HepG2 (cell line): ENCODE data around the gene TLX1. TPM values are rescaled to one million over a fixed set of nuclear protein-coding genes. Genes with fewer than 3 reads are reported as not detected.

Source experiments
- ATAC-seq: fragments of 200-7000 bp; cut with Tn5 transposase; 3 replicates; pipeline ENCODE4 v1.9.1; 2020; ENCODE audit warnings: mild to moderate bottlenecking, moderate library complexity
- BruUV-seq: library from RNA; stranded (reverse); fragments of 400-500 nt; replicated peaks from 2 replicates; lab custom pipeline; 2021; lab: Mats Ljungman, UMichigan
- CTCF ChIA-PET: fragments of 300-600 bp; formaldehyde crosslinking; extraction: SDS; loops from one replicate; lab custom pipeline; 2021; ENCODE audit warnings: low total read pairs, inconsistent platforms, low intra/inter-chr PET ratio; lab: Yijun Ruan, JAX
- POLR2A ChIA-PET: fragments of 350-600 bp; sonication (Branson Sonifier 250); formaldehyde crosslinking; loops from one replicate; lab custom pipeline; 2020; ENCODE audit warnings: antibody characterized with exemption, inconsistent platforms; lab: Yijun Ruan, JAX
- DNase-seq: peaks from one replicate; pipeline ENCODE4 v3.0.0-alpha.2; 2015; ENCODE audit warnings: low spot score
- FAIRE-seq: peaks from 3 replicates; lab custom pipeline; 2011; peaks lifted over from hg19 to GRCh38; lab: Jason Lieb, UNC
- H2AFZ ChIP-seq: one replicate; pipeline ENCODE4 v1.6.1; 2011; ENCODE audit warnings: low read length, inconsistent platforms
- H3K27ac ChIP-seq: fragments of 300-600 bp; 3 replicates; pipeline ENCODE4 v1.8.0; 2011; ENCODE audit warnings: mixed run types, mild to moderate bottlenecking, mixed read lengths, low read length, inconsistent platforms; ENCODE audit not compliant: insufficient read depth; ENCODE audit errors: extremely low read length
- H3K27me3 ChIP-seq, 2 experiments: fragments of 200-600 bp in 1 of 2; 2 replicates in 1 of 2; 3 replicates in 1 of 2; pipeline versions ENCODE4 v1.6.0 to v1.8.0; 2011; ENCODE audit warnings: low read length in 2 of 2, mild to moderate bottlenecking in 2 of 2, moderate library complexity in 2 of 2, inconsistent platforms in 1 of 2; ENCODE audit not compliant: insufficient read depth in 2 of 2, control insufficient read depth in 1 of 2
- H3K36me3 ChIP-seq, 2 experiments: fragments of 200-600 bp in 1 of 2; replicated peaks in 1 of 2; 2 replicates in 1 of 2; 3 replicates in 1 of 2; pipeline versions ENCODE4 v1.5.1 to v1.8.0; 2011; ENCODE audit warnings: low read length in 2 of 2, inconsistent platforms in 1 of 2; ENCODE audit not compliant: insufficient read depth in 2 of 2, control insufficient read depth in 1 of 2
- H3K4me1 ChIP-seq: 2 replicates; pipeline ENCODE4 v1.5.1; 2012; ENCODE audit warnings: low read length, inconsistent platforms; ENCODE audit not compliant: insufficient read depth
- H3K4me2 ChIP-seq: 2 replicates; pipeline ENCODE4 v1.6.0; 2011; ENCODE audit warnings: low read depth, low read length, inconsistent platforms
- H3K4me3 ChIP-seq, 3 experiments: fragments of 200-600 bp in 1 of 3; sonication (generic), shearing (Covaris generic) in 1 of 3; replicated peaks in 1 of 3; 2 replicates each; pipeline ENCODE4 v1.5.1; 2011 to 2016; ENCODE audit warnings: low read length in 3 of 3, inconsistent platforms in 2 of 3, low read depth in 2 of 3, mild to moderate bottlenecking in 2 of 3, control low read depth in 1 of 3, mixed read lengths in 1 of 3; ENCODE audit not compliant: insufficient read depth in 1 of 3
- H3K79me2 ChIP-seq: one replicate; pipeline ENCODE4 v1.6.1; 2011; ENCODE audit warnings: low read length, inconsistent platforms; ENCODE audit not compliant: insufficient read depth
- H3K9ac ChIP-seq: 2 replicates; pipeline ENCODE4 v1.6.0; 2011; ENCODE audit warnings: mild to moderate bottlenecking, low read depth, low read length, inconsistent platforms; ENCODE audit not compliant: insufficient read depth
- H3K9me3 ChIP-seq: 2 replicates; pipeline ENCODE4 v1.5.1; 2012; ENCODE audit warnings: mild to moderate bottlenecking, low read length
- H4K20me1 ChIP-seq: 2 replicates; pipeline ENCODE4 v1.6.0; 2011; ENCODE audit warnings: inconsistent platforms, mild to moderate bottlenecking, low read length, moderate library complexity; ENCODE audit not compliant: insufficient read depth
- ARHGAP35 ChIP-seq: sonication (generic); formaldehyde crosslinking; IDR thresholded peaks from 2 replicates; pipeline ENCODE4 v1.9.0; 2022; ENCODE audit warnings: mild to moderate bottlenecking, inconsistent platforms, moderate library complexity, missing genetic modification reagents, borderline replicate concordance
- HIVEP1 ChIP-seq: sonication (generic); formaldehyde crosslinking; IDR thresholded peaks from 2 replicates; pipeline ENCODE4 v1.4.0; 2020; ENCODE audit warnings: mild to moderate bottlenecking, missing genetic modification reagents
- IRF9 ChIP-seq: sonication (generic); formaldehyde crosslinking; IDR thresholded peaks from 2 replicates; pipeline ENCODE4 v1.8.0; 2022; ENCODE audit warnings: missing genetic modification reagents, mild to moderate bottlenecking, borderline replicate concordance
- NFE2L1 ChIP-seq: sonication (generic); formaldehyde crosslinking; IDR thresholded peaks from 2 replicates; pipeline ENCODE4 v1.4.0; 2020; ENCODE audit warnings: missing genetic modification reagents, mild to moderate bottlenecking, borderline replicate concordance
- PRMT3 ChIP-seq: sonication (generic); formaldehyde crosslinking; IDR thresholded peaks from 2 replicates; pipeline ENCODE4 v1.8.1; 2022; ENCODE audit warnings: low read depth, mild to moderate bottlenecking, moderate library complexity, missing genetic modification reagents, borderline replicate concordance
- SP4 ChIP-seq: sonication (generic); formaldehyde crosslinking; IDR thresholded peaks from 2 replicates; pipeline ENCODE4 v1.8.1; 2023; ENCODE audit warnings: mild to moderate bottlenecking, missing genetic modification reagents
- USF2 ChIP-seq, 2 experiments: sonication (generic) in 1 of 2; formaldehyde crosslinking in 1 of 2; IDR thresholded peaks; 2 replicates each; pipeline versions ENCODE4 v1.5.1 to v1.6.1; 2011 to 2020; ENCODE audit warnings: borderline replicate concordance in 1 of 2, low read depth in 1 of 2, low read length in 1 of 2, mild to moderate bottlenecking in 1 of 2, missing genetic modification reagents in 1 of 2, moderate library complexity in 1 of 2
- ZNF224 ChIP-seq: sonication (generic); formaldehyde crosslinking; IDR thresholded peaks from 2 replicates; pipeline ENCODE4 v1.5.0; 2020; ENCODE audit warnings: mild to moderate bottlenecking, missing genetic modification reagents
- ZNF382 ChIP-seq: sonication (generic); formaldehyde crosslinking; IDR thresholded peaks from 2 replicates; pipeline ENCODE4 v1.5.0; 2020; ENCODE audit warnings: missing genetic modification reagents, mild to moderate bottlenecking, borderline replicate concordance
- ZNF432 ChIP-seq: sonication (generic); formaldehyde crosslinking; IDR thresholded peaks from 2 replicates; pipeline ENCODE4 v1.5.0; 2020; ENCODE audit warnings: missing genetic modification reagents, mild to moderate bottlenecking, borderline replicate concordance
- ZNF570 ChIP-seq: sonication (generic); formaldehyde crosslinking; IDR thresholded peaks from 2 replicates; pipeline ENCODE4 v1.4.0; 2020; ENCODE audit warnings: mild to moderate bottlenecking, missing genetic modification reagents, borderline replicate concordance
- ZNF670 ChIP-seq: sonication (generic); formaldehyde crosslinking; IDR thresholded peaks from 2 replicates; pipeline ENCODE4 v1.8.0; 2022; ENCODE audit warnings: mild to moderate bottlenecking, missing genetic modification reagents, borderline replicate concordance
- ZNF766 ChIP-seq: sonication (generic); formaldehyde crosslinking; IDR thresholded peaks from 2 replicates; pipeline ENCODE4 v1.5.0; 2020; ENCODE audit warnings: missing genetic modification reagents, borderline replicate concordance
- ZNF816 ChIP-seq: sonication (generic); formaldehyde crosslinking; IDR thresholded peaks from 2 replicates; pipeline ENCODE4 v1.8.0; 2022; ENCODE audit warnings: missing genetic modification reagents, mild to moderate bottlenecking, borderline replicate concordance
- ZNF891 ChIP-seq: sonication (generic); formaldehyde crosslinking; IDR thresholded peaks from 2 replicates; pipeline ENCODE4 v1.5.0; 2020; ENCODE audit warnings: mild to moderate bottlenecking, missing genetic modification reagents
- ZZZ3 ChIP-seq: sonication (generic); formaldehyde crosslinking; IDR thresholded peaks from 2 replicates; pipeline ENCODE4 v1.4.0; 2020; ENCODE audit warnings: missing genetic modification reagents, mild to moderate bottlenecking, borderline replicate concordance
- whole genome bisulfite sequencing: methylation state at CpG from one replicate; pipeline ENCODE4 v1.1.6; 2017; ENCODE audit warnings: low lambda C conversion rate; 5-methylcytosine and 5-hydroxymethylcytosine counted together
- in situ Hi-C: cut with HindIII; loops from 2 replicates; pipeline ENCODE4 v1.10.0; 2017; ENCODE audit warnings: low pct_unique_long_range_greater_than_20kb; ENCODE audit not compliant: extremely low pct_ligation_motif_present
- intact Hi-C: fragments of 100-400 bp; cut with micrococcal nuclease; formaldehyde crosslinking; loops from one replicate; pipeline ENCODE4 v1.10.0; 2022; ENCODE audit not compliant: unreplicated experiment
- polyA plus RNA-seq, 8 experiments: library from polyadenylated mRNA; depleted of rRNA in 3 of 8; stranded (reverse) in 7 of 8; unstranded in 1 of 8; fragments of >200 nt; fragmentation: Illumina TruSeq in 4 of 8; extraction: Trizol in 4 of 8; gene quantifications; 2 replicates each; pipeline versions ENCODE4 v1.2.1 to v1.2.3, GENCODE V29; 2011 to 2016; ENCODE audit warnings: low read depth in 4 of 8, missing spikeins in 1 of 8, mixed read lengths in 1 of 8; ENCODE audit not compliant: insufficient read depth in 1 of 8
- total RNA-seq, 5 experiments: library from RNA; depleted of rRNA; stranded (reverse); fragments of >200 nt; fragmentation: Illumina TruSeq; extraction: Trizol; gene quantifications; 2 replicates each; pipeline ENCODE4 v1.2.3, GENCODE V29; 2016; ENCODE audit warnings: low read depth in 1 of 5

TLX1 gene
- total and polyA plus RNA-seq, 2 of the 13 experiments (the other 11 are each of a cell fraction or from before 2014, with no cell fraction given): 0.07 to 0.26 TPM

GRCh38 chr10:101089520-101090299, 41.4 kb upstream of the TLX1 start:
- no TSS peak for BruUV-seq
- no peak for FAIRE-seq
- H3K36me3 ChIP-seq: no peaks in the 10 kb centered on the region
- H3K9ac ChIP-seq: no peak overlapping the region
- H2AFZ ChIP-seq: no peak overlapping the region
- no peak overlapping the region for H3K4me3 ChIP-seq
- CTCF ChIA-PET: no interaction called here
- no peak for DNase-seq
- H4K20me1 ChIP-seq: no peaks in the 10 kb centered on the region
- H3K4me1 ChIP-seq: peaks cover 22% of the 10 kb centered on the region
- POLR2A ChIA-PET: no interaction called here
- H3K27me3 ChIP-seq: peaks cover 12 to 91% of the 10 kb centered on the region in 2 experiments
- in situ Hi-C loops (no loop called here), intact Hi-C loops (no loop called here)
- H3K9me3 ChIP-seq: no peaks in the 10 kb centered on the region
- TF ChIP-seq ZNF382 (CRISPR knock-in tag) (no peak), ARHGAP35 (no peak), ZNF224 (no peak), SP4 (CRISPR knock-in tag) (no peak), ZNF766 (no peak), ZNF432 (CRISPR knock-in tag) (no peak), ZNF570 (CRISPR knock-in tag) (no peak), ZNF670 (CRISPR knock-in tag) (no peak), IRF9 (no peak), ZNF816 (CRISPR knock-in tag) (no peak), HIVEP1 (no peak), NFE2L1 (CRISPR knock-in tag) (no peak), ZZZ3 (no peak), USF2 (IDR thresholded peaks at IDR 0.05; ENCODE audit: low read depth, low read length) (no peak), USF2 (CRISPR knock-in tag; IDR thresholded peaks at IDR 0.05; ENCODE audit: borderline replicate concordance) (no peak), ZNF891 (CRISPR knock-in tag) (no peak), PRMT3 (CRISPR knock-in tag) (no peak)
- no peak overlapping the region for H3K27ac ChIP-seq
- 0% methylated on average over 2 of the region's 11 CpGs for WGBS
- no peak for ATAC-seq
- H3K4me2 ChIP-seq: no peak overlapping the region
- no peaks in the 10 kb centered on the region for H3K79me2 ChIP-seq
